ENCODE measurements around the gene ZBTB39. TPM values are rescaled to one million over a fixed set of nuclear protein-coding genes. Genes with fewer than 3 reads are reported as not detected.

Gene ZBTB39
- total and polyA plus RNA-seq, 2 donors from 2014 or later = 1.4 to 6.6 TPM

DNA sequence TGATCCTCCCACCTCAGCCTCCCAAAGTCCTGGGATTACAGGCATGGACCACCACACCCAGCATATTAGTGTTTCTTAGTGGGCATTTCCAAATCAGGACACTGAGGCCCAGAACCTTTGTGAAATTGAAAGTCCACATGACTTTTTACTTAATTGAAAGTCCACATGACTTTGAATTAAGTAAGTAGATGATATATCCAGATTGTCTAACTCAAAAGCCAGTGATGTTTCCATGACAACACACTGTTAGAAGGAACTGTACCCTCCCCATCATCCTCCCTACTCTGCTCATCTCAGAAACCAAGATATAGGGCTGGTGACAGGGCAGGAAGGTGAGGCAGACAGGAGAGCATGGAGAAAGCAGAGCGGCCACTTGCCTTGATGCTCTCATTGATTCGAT is 36.3 kb upstream of the ZBTB39 start:
- DNase-seq (no peak), FAIRE-seq (no peak)
- H3K27me3 ChIP-seq (ENCODE audit: control insufficient read depth, insufficient read depth, low read length) = no peaks in the 10 kb centered on the region
- intact Hi-C loops (cut with DNase I) = no loop called here
- no peak overlapping the region for H3K27ac ChIP-seq (ENCODE audit: low read depth in 2 of 2, low read length in 2 of 2)
- no peaks in the 10 kb centered on the region for H3K4me1 ChIP-seq (ENCODE audit: control insufficient read depth in 2 of 3, insufficient read depth in 2 of 3, low read depth in 1 of 3, low read length in 3 of 3)
- H3K4me3 ChIP-seq (ENCODE audit: low read length in 3 of 3) = no peak overlapping the region
- no peak overlapping the region for H3K9ac ChIP-seq (ENCODE audit: low read length in 3 of 3)
- H3K9me3 ChIP-seq (ENCODE audit: control insufficient read depth in 2 of 3, insufficient read depth in 1 of 3, low read length in 3 of 3) = no peaks in the 10 kb centered on the region
- TF ChIP-seq, protein P1, sequence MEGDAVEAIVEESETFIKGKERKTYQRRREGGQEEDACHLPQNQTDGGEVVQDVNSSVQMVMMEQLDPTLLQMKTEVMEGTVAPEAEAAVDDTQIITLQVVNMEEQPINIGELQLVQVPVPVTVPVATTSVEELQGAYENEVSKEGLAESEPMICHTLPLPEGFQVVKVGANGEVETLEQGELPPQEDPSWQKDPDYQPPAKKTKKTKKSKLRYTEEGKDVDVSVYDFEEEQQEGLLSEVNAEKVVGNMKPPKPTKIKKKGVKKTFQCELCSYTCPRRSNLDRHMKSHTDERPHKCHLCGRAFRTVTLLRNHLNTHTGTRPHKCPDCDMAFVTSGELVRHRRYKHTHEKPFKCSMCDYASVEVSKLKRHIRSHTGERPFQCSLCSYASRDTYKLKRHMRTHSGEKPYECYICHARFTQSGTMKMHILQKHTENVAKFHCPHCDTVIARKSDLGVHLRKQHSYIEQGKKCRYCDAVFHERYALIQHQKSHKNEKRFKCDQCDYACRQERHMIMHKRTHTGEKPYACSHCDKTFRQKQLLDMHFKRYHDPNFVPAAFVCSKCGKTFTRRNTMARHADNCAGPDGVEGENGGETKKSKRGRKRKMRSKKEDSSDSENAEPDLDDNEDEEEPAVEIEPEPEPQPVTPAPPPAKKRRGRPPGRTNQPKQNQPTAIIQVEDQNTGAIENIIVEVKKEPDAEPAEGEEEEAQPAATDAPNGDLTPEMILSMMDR (IDR thresholded peaks at IDR 0.05; ENCODE audit: borderline replicate concordance, extremely low read depth, insufficient read depth) = no peak
- H3K36me3 ChIP-seq (ENCODE audit: control insufficient read depth in 2 of 3, insufficient read depth in 3 of 3, low read length in 3 of 3) = no peaks in the 10 kb centered on the region

DNA sequence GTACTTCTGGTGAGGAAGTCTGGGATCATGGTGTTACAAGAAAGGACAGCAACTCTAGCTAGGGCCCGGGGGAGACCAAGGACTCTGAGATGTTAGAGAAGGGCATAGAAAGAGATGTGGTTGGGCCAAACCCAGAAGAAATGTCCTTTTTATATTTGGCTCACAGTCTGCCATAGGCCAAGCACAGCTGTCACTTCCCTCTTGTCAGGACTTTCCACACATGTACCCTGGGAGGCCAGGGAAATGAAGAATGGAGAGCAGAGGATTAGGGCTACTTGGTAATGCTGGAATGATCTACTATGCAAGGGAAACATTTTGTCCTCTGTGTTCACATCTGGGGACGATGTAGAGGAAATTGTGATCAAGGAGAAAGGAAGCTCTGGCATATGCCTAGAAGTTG is 34.4 kb upstream of the ZBTB39 start:
- H3K9me3 ChIP-seq (ENCODE audit: control insufficient read depth in 2 of 3, insufficient read depth in 1 of 3, low read length in 3 of 3) = no peaks in the 10 kb centered on the region
- H3K4me3 ChIP-seq (ENCODE audit: low read length in 3 of 3) = no peak overlapping the region
- no peak overlapping the region for H3K27ac ChIP-seq (ENCODE audit: low read depth in 2 of 2, low read length in 2 of 2)
- DNase-seq = no peak
- FAIRE-seq = no peak
- H3K9ac ChIP-seq (ENCODE audit: low read length in 3 of 3) = no peak overlapping the region
- TF ChIP-seq, protein P1 (IDR thresholded peaks at IDR 0.05; ENCODE audit: borderline replicate concordance, extremely low read depth, insufficient read depth) = no peak
- H3K27me3 ChIP-seq (ENCODE audit: control insufficient read depth, insufficient read depth, low read length) = no peaks in the 10 kb centered on the region
- H3K4me1 ChIP-seq (ENCODE audit: control insufficient read depth in 2 of 3, insufficient read depth in 2 of 3, low read depth in 1 of 3, low read length in 3 of 3) = no peaks in the 10 kb centered on the region
- intact Hi-C loops (cut with DNase I) = no loop called here
- no peaks in the 10 kb centered on the region for H3K36me3 ChIP-seq (ENCODE audit: control insufficient read depth in 2 of 3, insufficient read depth in 3 of 3, low read length in 3 of 3)

DNA sequence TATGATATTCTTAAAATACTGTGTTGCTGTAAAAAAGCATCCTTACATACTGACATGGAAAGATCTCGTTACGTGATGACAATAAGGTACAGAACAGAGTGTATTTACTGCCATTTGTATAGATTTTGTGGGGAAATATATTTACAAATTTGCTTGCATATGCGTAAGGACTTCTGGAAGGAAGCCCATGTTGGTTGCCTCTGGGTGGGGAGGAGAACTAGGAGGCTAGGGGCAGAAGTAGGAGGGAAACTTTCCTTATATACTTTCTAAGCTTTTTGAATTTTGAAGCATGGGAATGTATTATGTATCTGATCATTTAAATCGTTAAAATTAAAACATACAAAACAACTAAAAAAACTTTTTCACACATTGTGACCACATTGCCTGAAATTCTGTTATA is 33.9 kb upstream of the ZBTB39 start:
- H3K27ac ChIP-seq (ENCODE audit: low read depth in 2 of 2, low read length in 2 of 2) = no peak overlapping the region
- TF ChIP-seq, protein P1 (IDR thresholded peaks at IDR 0.05; ENCODE audit: borderline replicate concordance, extremely low read depth, insufficient read depth) = no peak
- H3K4me1 ChIP-seq (ENCODE audit: control insufficient read depth in 2 of 3, insufficient read depth in 2 of 3, low read depth in 1 of 3, low read length in 3 of 3) = no peaks in the 10 kb centered on the region
- FAIRE-seq (no peak), DNase-seq (no peak)
- no peaks in the 10 kb centered on the region for H3K36me3 ChIP-seq (ENCODE audit: control insufficient read depth in 2 of 3, insufficient read depth in 3 of 3, low read length in 3 of 3)
- no peaks in the 10 kb centered on the region for H3K27me3 ChIP-seq (ENCODE audit: control insufficient read depth, insufficient read depth, low read length)
- H3K9ac ChIP-seq (ENCODE audit: low read length in 3 of 3) = no peak overlapping the region
- H3K9me3 ChIP-seq (ENCODE audit: control insufficient read depth in 2 of 3, insufficient read depth in 1 of 3, low read length in 3 of 3) = no peaks in the 10 kb centered on the region
- H3K4me3 ChIP-seq (ENCODE audit: low read length in 3 of 3) = no peak overlapping the region
- intact Hi-C loops (cut with DNase I) = no loop called here
